ENCODE results near the gene CCDC83. TPM values are rescaled to one million over a fixed set of nuclear protein-coding genes. Genes with fewer than 3 reads are reported as not detected.
"Not testable (repeated sequence)": the region's sequence is repeated elsewhere in the genome, so short reads cannot be mapped to it uniquely, and the experiment has no call there.

Gene CCDC83
- total RNA-seq, 1 experiment from 2014 or later = not detected

GRCh38 chr11:85831050-85831449 is 24.1 kb upstream of the CCDC83 start:
- DNase-seq = no peak
- no peaks in the 10 kb centered on the region for H3K27me3 Mint-ChIP-seq (ENCODE audit: unreplicated experiment)
- H3K36me3 Mint-ChIP-seq (ENCODE audit: insufficient read depth, unreplicated experiment) = no peaks in the 10 kb centered on the region
- H3K27ac Mint-ChIP-seq (ENCODE audit: unreplicated experiment) = no peak overlapping the region
- no peaks in the 10 kb centered on the region for H3K9me3 Mint-ChIP-seq (ENCODE audit: low read depth, unreplicated experiment)
- H3K4me3 Mint-ChIP-seq (ENCODE audit: low read depth, unreplicated experiment) = no peak overlapping the region
- TF ChIP-seq CTCF (IDR thresholded peaks at IDR 0.05; ENCODE audit: unreplicated experiment) = no peak
- CTCF ChIA-PET = no interaction called here
- intact Hi-C loops (cut with micrococcal nuclease; ENCODE audit: unreplicated experiment) = no loop called here
- peaks cover 34% of the 10 kb centered on the region for H3K4me1 Mint-ChIP-seq (ENCODE audit: low read depth, unreplicated experiment)
- no TSS peak for BruUV-seq (replicated peaks)

GRCh38 chr11:85835263-85835662 is 19.9 kb upstream of the CCDC83 start:
- intact Hi-C loops (cut with micrococcal nuclease; ENCODE audit: unreplicated experiment) = no loop called here
- DNase-seq = no peak
- Mint-ChIP-seq H3K27me3 (ENCODE audit: unreplicated experiment) (no peaks in the 10 kb centered on the region), H3K27ac (ENCODE audit: unreplicated experiment) (no peak overlapping the region), H3K4me3 (ENCODE audit: low read depth, unreplicated experiment) (no peak overlapping the region), H3K9me3 (ENCODE audit: low read depth, unreplicated experiment) (no peaks in the 10 kb centered on the region), H3K4me1 (ENCODE audit: low read depth, unreplicated experiment) (peaks cover 20% of the 10 kb centered on the region), H3K36me3 (ENCODE audit: insufficient read depth, unreplicated experiment) (no peaks in the 10 kb centered on the region)
- no peak for TF ChIP-seq CTCF (IDR thresholded peaks at IDR 0.05; ENCODE audit: unreplicated experiment)
- CTCF ChIA-PET = no interaction called here
- BruUV-seq (replicated peaks) = no TSS peak

GRCh38 chr11:85835729-85836128 is 19.5 kb upstream of the CCDC83 start:
- Mint-ChIP-seq H3K9me3 (ENCODE audit: low read depth, unreplicated experiment) (no peaks in the 10 kb centered on the region), H3K4me1 (ENCODE audit: low read depth, unreplicated experiment) (peaks cover 16% of the 10 kb centered on the region), H3K36me3 (ENCODE audit: insufficient read depth, unreplicated experiment) (no peaks in the 10 kb centered on the region), H3K4me3 (ENCODE audit: low read depth, unreplicated experiment) (no peak overlapping the region), H3K27me3 (ENCODE audit: unreplicated experiment) (no peaks in the 10 kb centered on the region), H3K27ac (ENCODE audit: unreplicated experiment) (no peak overlapping the region)
- DNase-seq = no peak
- CTCF ChIA-PET = no interaction called here
- no peak for TF ChIP-seq CTCF (IDR thresholded peaks at IDR 0.05; ENCODE audit: unreplicated experiment)
- BruUV-seq (replicated peaks) = no TSS peak
- intact Hi-C loops (cut with micrococcal nuclease; ENCODE audit: unreplicated experiment) = no loop called here

- intact Hi-C loops (cut with micrococcal nuclease; ENCODE audit: unreplicated experiment) = loop anchor here (10.0 kb wide), 1 partner anchor 246 kb away; no protein-coding TSS in a partner anchor
- H3K9me3 Mint-ChIP-seq (ENCODE audit: low read depth, unreplicated experiment); BruUV-seq (replicated peaks): not testable (repeated sequence)
Measured at GRCh38 chr11:85840932-85841331, 14.3 kb upstream of the CCDC83 start.

GRCh38 chr11:85843929-85844328 is 11.3 kb upstream of the CCDC83 start:
- H3K9me3 Mint-ChIP-seq (ENCODE audit: low read depth, unreplicated experiment) = no peaks in the 10 kb centered on the region
- H3K4me1 Mint-ChIP-seq (ENCODE audit: low read depth, unreplicated experiment) = peaks cover 13% of the 10 kb centered on the region
- TSS peak; percentile 5 for BruUV-seq (replicated peaks)
- intact Hi-C loops (cut with micrococcal nuclease; ENCODE audit: unreplicated experiment) = loop anchor here (10.0 kb wide), 1 partner anchor 249 kb away; no protein-coding TSS in a partner anchor
- DNase-seq = no peak
- no peak overlapping the region for H3K4me3 Mint-ChIP-seq (ENCODE audit: low read depth, unreplicated experiment)
- H3K27me3 Mint-ChIP-seq (ENCODE audit: unreplicated experiment) = no peaks in the 10 kb centered on the region
- H3K36me3 Mint-ChIP-seq (ENCODE audit: insufficient read depth, unreplicated experiment) = no peaks in the 10 kb centered on the region
- peak overlapping the region; percentile 78 for H3K27ac Mint-ChIP-seq (ENCODE audit: unreplicated experiment)
- CTCF ChIA-PET = no interaction called here
- no peak for TF ChIP-seq CTCF (IDR thresholded peaks at IDR 0.05; ENCODE audit: unreplicated experiment)

More at GRCh38 chr11:85840932-85841331, 14.3 kb upstream of the CCDC83 start:
- H3K27me3 Mint-ChIP-seq (ENCODE audit: unreplicated experiment); H3K27ac Mint-ChIP-seq (ENCODE audit: unreplicated experiment); H3K36me3 Mint-ChIP-seq (ENCODE audit: insufficient read depth, unreplicated experiment); CTCF ChIA-PET; H3K4me3 Mint-ChIP-seq (ENCODE audit: low read depth, unreplicated experiment); DNase-seq: not testable (repeated sequence)
- H3K4me1 Mint-ChIP-seq (ENCODE audit: low read depth, unreplicated experiment) = peaks cover 13% of the 10 kb centered on the region
